Measurements from ENCODE around the gene ACY1. TPM values are rescaled to one million over a fixed set of nuclear protein-coding genes. Genes with fewer than 3 reads are reported as not detected.
A peak's percentile ranks its signal among the peaks of the same experiment; 100 is the strongest.
"Not testable (repeated sequence)": the region's sequence is repeated elsewhere in the genome, so short reads cannot be mapped to it uniquely, and the experiment has no call there.

ACY1 gene
- total RNA-seq, 2 experiments from 2014 or later = 15.8 to 17.1 TPM

DNA sequence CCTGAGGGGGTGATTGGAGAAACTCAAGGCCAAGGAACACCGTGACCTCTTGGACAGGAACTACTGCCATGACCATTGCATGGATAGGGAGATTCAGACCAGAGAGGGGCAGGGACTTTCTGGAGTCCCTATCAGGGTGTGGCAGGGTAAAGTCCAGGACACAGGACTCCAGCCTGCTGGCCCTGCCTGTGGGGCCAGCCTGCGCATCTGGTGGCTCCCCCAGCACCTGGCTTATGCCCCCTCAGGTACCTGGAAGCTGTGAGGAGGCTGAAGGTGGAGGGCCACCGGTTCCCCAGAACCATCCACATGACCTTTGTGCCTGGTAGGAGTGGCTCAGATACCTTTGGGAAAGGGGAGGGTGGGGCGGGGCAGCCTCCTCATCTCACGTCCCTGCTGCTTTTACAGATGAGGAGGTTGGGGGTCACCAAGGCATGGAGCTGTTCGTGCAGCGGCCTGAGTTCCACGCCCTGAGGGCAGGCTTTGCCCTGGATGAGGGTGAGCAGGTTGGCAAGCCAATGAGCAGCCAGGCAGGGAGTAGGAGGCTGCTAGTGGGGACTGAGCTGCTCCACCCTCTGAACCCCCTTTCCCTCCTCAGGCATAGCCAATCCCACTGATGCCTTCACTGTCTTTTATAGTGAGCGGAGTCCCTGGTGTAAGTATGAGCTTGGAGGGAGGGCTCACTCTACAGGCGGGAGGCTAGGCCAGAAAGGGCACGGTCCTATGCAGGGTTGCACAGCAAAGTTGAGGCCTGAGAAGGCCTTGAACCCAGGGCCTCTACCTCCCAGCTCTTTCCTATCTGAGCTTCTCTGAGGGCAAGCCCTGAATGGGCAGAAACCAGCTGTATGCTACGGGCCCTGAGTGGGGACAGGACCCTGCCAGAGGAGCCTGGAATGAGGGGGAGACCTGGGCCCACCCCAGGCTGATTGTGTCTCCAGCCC, 2.9 kb downstream of the ACY1 start:
- H3K27me3 Mint-ChIP-seq = no peaks in the 10 kb centered on the region
- no peak for ATAC-seq (ENCODE audit: low read depth)

DNA sequence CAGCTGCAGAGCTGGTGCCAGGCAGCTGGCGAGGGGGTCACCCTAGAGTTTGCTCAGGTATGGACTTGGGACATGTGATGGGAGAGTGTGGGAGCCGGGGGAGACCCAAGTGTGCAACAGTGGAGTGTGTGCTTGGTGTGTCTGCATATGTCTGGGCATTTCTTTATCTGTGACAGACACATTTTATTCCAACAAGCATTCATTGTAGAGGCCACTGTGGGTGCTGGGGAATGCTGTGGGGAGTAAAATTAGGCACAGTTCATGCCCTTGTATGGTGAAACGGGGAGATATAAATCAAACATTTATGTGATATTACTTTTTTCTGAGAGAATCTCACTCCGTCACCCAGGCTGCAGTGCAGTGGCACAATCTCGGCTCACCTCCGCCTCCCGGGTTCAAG, 4.2 kb downstream of the ACY1 start:
- H3K27me3 Mint-ChIP-seq = no peaks in the 10 kb centered on the region
- no peak for ATAC-seq (ENCODE audit: low read depth)
- no peak for DNase-seq
- POLR2A ChIA-PET = no interaction called here
- peaks cover 5% of the 10 kb centered on the region for H3K36me3 Mint-ChIP-seq
- H3K4me1 Mint-ChIP-seq = peaks cover 14% of the 10 kb centered on the region
- peak overlapping the region; percentile 21 for H3K27ac Mint-ChIP-seq
- H3K9me3 Mint-ChIP-seq = no peaks in the 10 kb centered on the region
- no peak overlapping the region for H3K4me3 Mint-ChIP-seq

More for the DNA sequence above, 2.9 kb downstream of the ACY1 start:
- Mint-ChIP-seq H3K4me3 (no peak overlapping the region), H3K9me3 (no peaks in the 10 kb centered on the region), H3K27ac (peak overlapping the region; percentile 49), H3K36me3 (peaks cover 2% of the 10 kb centered on the region), H3K4me1 (peaks cover 17% of the 10 kb centered on the region)
- POLR2A ChIA-PET = interaction anchor here (0.6 kb wide), 2 partner anchors 10 kb away, joined by 3 read pairs; partner anchors contain the start of gene RPL29
- no peak for DNase-seq

DNA sequence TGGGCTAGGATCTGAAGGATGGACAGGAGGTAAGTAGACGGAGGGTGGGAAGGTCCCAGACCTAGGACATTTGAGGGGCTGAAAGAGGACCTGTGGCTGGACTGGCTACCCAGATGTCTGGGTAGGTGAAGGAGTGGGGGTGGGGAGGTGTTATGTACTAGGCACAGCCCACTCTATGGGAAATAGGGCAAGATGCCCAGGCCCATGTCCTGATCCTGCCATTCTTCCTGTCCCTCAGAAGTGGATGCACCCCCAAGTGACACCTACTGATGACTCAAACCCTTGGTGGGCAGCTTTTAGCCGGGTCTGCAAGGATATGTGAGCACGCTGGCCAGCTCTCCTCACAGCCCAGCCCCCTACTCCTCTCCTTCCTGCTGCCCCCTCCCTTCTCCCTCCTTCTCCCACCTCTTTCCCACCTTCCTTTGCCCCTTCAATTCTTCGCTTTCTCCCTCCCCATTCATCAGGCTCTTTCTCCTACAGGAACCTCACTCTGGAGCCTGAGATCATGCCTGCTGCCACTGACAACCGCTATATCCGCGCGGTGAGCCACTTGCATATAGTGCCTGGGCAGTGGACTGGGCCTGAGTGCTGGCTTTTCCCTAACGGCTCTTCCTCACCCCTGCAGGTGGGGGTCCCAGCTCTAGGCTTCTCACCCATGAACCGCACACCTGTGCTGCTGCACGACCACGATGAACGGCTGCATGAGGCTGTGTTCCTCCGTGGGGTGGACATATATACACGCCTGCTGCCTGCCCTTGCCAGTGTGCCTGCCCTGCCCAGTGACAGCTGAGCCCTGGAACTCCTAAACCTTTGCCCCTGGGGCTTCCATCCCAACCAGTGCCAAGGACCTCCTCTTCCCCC, 5.2 kb downstream of the ACY1 start:
- no peak for DNase-seq
- H3K27ac Mint-ChIP-seq = peak overlapping the region; percentile 21
- peaks cover 14% of the 10 kb centered on the region for H3K4me1 Mint-ChIP-seq
- H3K27me3 Mint-ChIP-seq = no peaks in the 10 kb centered on the region
- no peaks in the 10 kb centered on the region for H3K9me3 Mint-ChIP-seq
- H3K4me3 Mint-ChIP-seq = no peak overlapping the region
- POLR2A ChIA-PET = no interaction called here
- H3K36me3 Mint-ChIP-seq = peaks cover 5% of the 10 kb centered on the region
- no peak for ATAC-seq (ENCODE audit: low read depth)

DNA sequence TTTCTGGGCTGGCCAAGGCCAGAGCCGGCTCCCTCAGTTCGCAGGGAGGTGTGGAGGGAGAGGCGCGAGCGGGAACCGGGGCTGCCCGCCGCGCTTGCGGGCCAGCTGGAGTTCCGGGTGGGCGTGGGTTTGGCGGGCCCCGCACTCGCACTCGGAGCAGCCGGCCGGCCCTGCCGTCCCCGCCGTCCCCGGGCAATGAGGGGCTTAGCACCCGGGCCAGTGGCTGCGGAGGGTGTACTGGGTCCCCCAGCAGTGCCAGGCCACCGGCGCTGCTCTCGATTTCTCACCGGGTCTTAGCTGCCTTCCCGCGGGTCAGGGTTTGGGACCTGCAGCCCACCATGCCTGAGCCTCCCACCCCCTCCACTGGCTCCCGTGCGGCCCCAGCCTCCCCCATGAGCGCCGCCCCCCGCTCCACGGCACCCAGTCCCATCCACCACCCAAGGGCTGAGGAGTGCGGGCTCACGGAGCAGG, 7.2 kb downstream of the ACY1 start:
- POLR2A ChIA-PET = interaction anchor here (1.3 to 2.7 kb wide), 2 partner anchors 7 to 164 kb away, joined by 3 to 26 read pairs; partner anchors contain the start of genes ACY1 and POC1A
- not testable (repeated sequence) for DNase-seq

DNA sequence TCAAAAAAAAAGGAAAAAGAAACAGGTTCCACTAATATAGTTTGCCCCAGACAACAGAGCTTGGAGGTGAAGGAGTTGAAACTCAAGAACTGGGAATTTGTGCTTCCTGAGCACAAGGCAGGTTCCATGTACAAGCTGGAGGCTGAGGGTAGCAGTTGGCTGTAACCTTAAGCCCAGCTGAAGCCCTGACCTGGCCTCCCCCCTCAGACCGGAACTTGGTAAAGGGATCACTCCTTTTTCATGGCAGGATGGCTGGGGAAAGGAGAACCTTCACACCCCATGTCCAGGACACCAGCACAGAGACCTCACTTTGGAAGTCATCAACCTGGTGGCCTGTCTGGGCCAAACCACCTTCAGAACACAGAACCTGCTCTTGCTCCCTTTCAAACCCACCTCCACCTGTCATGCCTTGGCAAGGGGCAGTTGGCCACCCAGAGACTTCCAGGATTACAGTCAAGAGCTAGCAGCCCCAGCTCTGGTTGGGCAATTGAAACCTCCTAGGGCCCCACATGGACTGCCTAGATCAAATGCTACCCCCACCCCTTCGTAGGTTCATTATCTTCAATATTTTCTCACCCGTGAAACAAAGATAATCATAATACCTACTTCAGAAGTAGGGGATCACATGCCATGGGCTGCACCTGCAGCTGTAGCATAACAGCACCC, 8.8 kb downstream of the ACY1 start:
- Mint-ChIP-seq H3K27ac (peak overlapping the region; percentile 30), H3K4me1 (peaks cover 25% of the 10 kb centered on the region), H3K36me3 (peaks cover 21% of the 10 kb centered on the region), H3K4me3 (no peak overlapping the region), H3K9me3 (no peaks in the 10 kb centered on the region), H3K27me3 (peaks cover 2% of the 10 kb centered on the region)
- POLR2A ChIA-PET = interaction anchor here (0.7 to 2.7 kb wide), 7 partner anchors 9 to 162 kb away, joined by 3 to 26 read pairs (median 4); partner anchors contain the start of genes ABHD14B, ACY1, DUSP7 and PARP3
- ATAC-seq (ENCODE audit: low read depth) (no peak), DNase-seq (no peak)

More for the DNA sequence above, 7.2 kb downstream of the ACY1 start:
- H3K9me3 Mint-ChIP-seq; H3K4me3 Mint-ChIP-seq; ATAC-seq (ENCODE audit: low read depth); H3K27me3 Mint-ChIP-seq; H3K27ac Mint-ChIP-seq: not testable (repeated sequence)
- Mint-ChIP-seq H3K4me1 (peaks cover 23% of the 10 kb centered on the region), H3K36me3 (peaks cover 20% of the 10 kb centered on the region)

DNA sequence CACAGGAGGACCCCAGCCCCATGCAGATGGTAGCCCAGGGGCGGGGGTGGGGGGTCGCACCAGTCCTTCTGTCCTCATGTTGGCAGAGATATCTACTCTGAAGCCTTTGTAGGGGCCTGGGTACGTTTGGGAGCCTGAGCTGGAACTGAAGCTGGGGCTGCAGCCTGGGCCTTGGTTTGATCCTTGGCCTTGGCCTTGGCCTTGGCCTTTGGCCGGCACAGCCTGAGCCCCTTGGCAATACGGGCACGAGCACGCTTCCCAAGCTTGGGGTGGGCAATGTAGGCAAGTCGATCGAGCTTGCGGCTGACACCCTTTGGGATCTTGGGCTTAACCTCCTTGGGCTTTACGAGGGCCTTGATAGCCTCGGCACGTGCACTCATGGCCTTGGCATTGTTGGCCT, 10.3 kb downstream of the ACY1 start:
- Mint-ChIP-seq H3K4me3 (peak overlapping the region; percentile 10), H3K36me3 (peaks cover 21% of the 10 kb centered on the region), H3K27me3 (peaks cover 12% of the 10 kb centered on the region), H3K4me1 (peaks cover 29% of the 10 kb centered on the region)
- H3K9me3 Mint-ChIP-seq; H3K27ac Mint-ChIP-seq; ATAC-seq (ENCODE audit: low read depth); DNase-seq: not testable (repeated sequence)
- POLR2A ChIA-PET = interaction anchor here (0.6 to 2.8 kb wide), 3 partner anchors 10 to 20 kb away, joined by 4 to 49 read pairs (median 7); partner anchors contain the start of genes ABHD14A, ABHD14B and ACY1

DNA sequence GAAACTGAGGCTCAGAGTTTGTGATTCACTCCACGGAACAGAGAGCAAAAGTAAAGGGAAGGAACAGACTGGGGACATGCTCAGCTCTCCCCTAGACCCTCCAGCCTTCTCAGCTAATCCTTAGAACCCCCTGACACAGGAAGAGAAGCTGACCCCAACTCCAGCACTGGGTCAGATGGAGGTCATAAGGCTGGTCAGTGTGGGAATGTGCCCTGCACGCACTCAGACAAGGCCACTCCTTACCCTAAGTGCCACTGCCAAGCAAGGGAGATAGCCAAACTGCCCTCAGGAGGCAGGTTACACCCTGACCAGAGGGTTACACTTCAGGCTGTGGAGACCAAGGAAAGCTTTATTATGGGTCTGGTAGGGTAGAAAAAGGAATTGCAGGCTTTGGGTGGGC, 11.2 kb downstream of the ACY1 start:
- POLR2A ChIA-PET = interaction anchor here (0.9 to 2.8 kb wide), 4 partner anchors 11 to 226 kb away, joined by 3 to 49 read pairs (median 14); partner anchors contain the start of genes ABHD14A, ABHD14B, ACY1 and DUSP7
- DNase-seq = no peak
- peak overlapping the region; percentile 100 for H3K27ac Mint-ChIP-seq

DNA sequence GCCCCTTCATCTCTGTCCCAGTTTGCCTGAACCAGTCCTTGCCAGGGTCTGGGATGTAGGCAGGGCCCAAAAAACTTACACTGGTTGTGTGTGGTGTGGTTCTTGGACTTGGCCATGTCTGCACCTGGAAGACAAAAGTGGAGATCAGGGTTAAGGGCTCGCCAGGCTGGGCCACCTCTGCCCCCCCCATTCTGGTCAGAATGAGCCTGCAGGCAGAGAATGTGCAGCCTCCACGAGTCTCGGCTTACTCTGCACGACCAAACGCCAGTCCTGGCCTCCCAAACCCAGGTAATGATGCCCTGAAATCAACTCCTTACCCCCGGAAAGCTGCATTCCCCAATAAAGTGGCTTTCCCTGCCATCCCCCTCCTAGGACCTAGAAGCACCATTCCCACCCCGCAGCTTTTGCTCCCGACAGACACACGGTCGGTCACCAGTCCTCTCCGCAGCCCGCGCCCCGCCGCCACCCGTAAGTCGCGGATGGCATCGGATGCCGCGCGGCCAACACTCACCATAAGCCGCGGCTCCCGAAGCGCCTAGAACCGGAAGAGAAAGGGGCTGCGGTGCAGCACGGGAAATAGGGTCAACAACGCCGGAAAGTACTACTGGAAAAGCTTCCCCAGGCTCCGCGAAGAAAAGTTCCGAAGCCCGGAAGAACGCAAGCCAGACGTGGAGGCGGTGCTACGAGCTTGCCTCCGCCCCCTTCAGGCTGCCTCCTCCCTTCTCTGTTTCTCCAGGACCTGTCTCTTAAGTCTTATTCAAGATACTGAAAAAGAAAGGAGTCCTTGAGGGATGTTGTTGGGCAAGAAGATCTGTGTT, 12.2 kb downstream of the ACY1 start, which contains the start of gene RPL29:
Gene RPL29, minus strand, starts transcription at position 550 of the 818 bp plus-strand sequence. Its CDS starts 434 bp downstream, at position 116.
- no peaks in the 10 kb centered on the region for H3K9me3 Mint-ChIP-seq
- peaks cover 21% of the 10 kb centered on the region for H3K36me3 Mint-ChIP-seq
- DNase-seq (peak; percentile 85), ATAC-seq (ENCODE audit: low read depth) (peak; percentile 91)
- POLR2A ChIA-PET = interaction anchor here (0.6 to 2.8 kb wide), 18 partner anchors 9 to 292 kb away, joined by 3 to 49 read pairs (median 4); partner anchors contain the start of genes ABHD14B, ACY1, DUSP7 and GLYCTK
- peak within 1 kb of the TSS; percentile 100 for H3K27ac Mint-ChIP-seq
- H3K27me3 Mint-ChIP-seq = peaks cover 19% of the 10 kb centered on the region
- H3K4me3 Mint-ChIP-seq = peak within 1 kb of the TSS; percentile 100
- peaks cover 29% of the 10 kb centered on the region for H3K4me1 Mint-ChIP-seq

More for the DNA sequence above, 11.2 kb downstream of the ACY1 start:
- Mint-ChIP-seq H3K4me1 (peaks cover 29% of the 10 kb centered on the region), H3K27me3 (peaks cover 14% of the 10 kb centered on the region), H3K4me3 (peak overlapping the region; percentile 100), H3K36me3 (peaks cover 21% of the 10 kb centered on the region), H3K9me3 (no peaks in the 10 kb centered on the region)
- ATAC-seq (ENCODE audit: low read depth) = no peak

DNA sequence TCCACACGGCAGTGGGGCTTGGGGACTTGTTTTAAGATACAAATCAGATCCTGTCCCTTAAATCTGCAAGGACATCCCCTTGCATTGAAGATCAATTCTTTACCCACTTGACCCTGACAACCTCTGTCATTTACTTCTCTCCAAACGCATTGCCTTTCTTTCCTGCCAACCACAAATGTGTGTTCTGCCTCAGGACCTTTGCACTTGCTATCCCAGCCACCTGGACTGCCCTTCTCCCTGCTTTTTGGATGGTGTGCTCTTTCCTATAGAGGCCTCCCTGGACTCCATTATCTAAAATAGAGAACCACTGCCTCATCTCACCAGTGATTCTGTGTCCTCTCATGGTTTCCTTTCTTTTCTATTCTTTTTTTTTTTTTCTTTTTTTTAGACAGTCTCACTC, 13.8 kb downstream of the ACY1 start:
- Mint-ChIP-seq H3K27ac (peak overlapping the region; percentile 47), H3K27me3 (peaks cover 19% of the 10 kb centered on the region), H3K36me3 (peaks cover 17% of the 10 kb centered on the region), H3K4me1 (peaks cover 33% of the 10 kb centered on the region), H3K9me3 (no peaks in the 10 kb centered on the region), H3K4me3 (peak overlapping the region; percentile 15)
- POLR2A ChIA-PET = no interaction called here
- no peak for DNase-seq
- ATAC-seq (ENCODE audit: low read depth) = no peak

DNA sequence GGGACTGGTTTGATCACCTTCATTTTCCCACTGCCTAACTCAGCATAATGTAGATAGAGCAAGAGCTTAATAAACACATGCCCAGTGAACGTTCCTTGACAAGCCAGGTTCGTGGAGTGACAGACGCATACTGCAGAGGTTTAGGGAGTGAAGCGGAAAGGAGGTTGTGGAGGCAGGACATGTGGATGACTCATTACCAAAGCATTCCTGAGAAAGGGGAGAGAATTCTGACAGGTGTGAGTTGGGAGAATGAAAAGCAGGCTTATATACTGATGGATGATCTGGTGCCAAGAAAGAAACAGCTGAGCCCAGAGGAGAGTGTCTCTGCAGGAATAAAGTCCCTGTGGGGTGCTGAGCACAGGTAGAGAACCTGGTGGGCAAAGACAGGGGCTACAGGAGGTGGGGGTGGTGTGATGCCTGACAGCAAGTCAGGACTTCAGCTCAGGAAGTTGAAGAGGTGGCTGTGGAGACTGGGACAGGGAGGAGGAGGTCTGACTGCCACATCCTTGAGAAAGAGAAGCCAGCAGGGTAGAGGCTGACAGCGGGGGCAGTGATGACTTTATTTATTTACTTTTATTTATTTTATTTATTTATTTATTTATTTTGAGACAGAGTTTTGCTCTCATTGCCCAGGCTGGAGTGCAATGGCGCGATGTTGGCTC, 14.7 kb downstream of the ACY1 start:
- H3K9me3 Mint-ChIP-seq = no peaks in the 10 kb centered on the region
- peaks cover 16% of the 10 kb centered on the region for H3K36me3 Mint-ChIP-seq
- peaks cover 20% of the 10 kb centered on the region for H3K27me3 Mint-ChIP-seq
- no peak for DNase-seq
- no peak overlapping the region for H3K4me3 Mint-ChIP-seq
- POLR2A ChIA-PET = interaction anchor here (0.7 kb wide), 1 partner anchor 15 kb away, joined by 4 read pairs; the partner anchor contains the start of gene ACY1
- peaks cover 30% of the 10 kb centered on the region for H3K4me1 Mint-ChIP-seq
- H3K27ac Mint-ChIP-seq = peak overlapping the region; percentile 62
- no peak for ATAC-seq (ENCODE audit: low read depth)

DNA sequence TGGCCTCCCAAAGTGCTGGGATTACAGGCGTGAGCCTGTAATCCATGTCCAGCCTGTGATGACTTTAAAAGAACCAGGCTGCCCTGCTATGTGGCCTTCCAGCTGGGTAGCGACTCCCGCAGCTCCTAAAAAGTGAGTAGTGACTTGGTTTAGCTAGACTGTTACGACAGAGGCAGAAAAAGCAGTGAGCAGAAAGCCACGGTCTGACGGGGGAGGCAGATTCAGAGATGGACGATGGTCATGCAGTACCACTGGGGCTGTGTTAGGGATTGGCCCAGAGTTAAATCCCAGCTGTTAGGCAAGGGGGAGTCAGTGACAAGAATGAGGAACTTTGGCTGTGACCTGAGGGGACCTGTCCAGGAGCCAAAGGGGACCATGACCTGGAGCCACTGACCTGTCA, 15.4 kb downstream of the ACY1 start:
- Mint-ChIP-seq H3K36me3 (peaks cover 16% of the 10 kb centered on the region), H3K4me3 (no peak overlapping the region), H3K27ac (no peak overlapping the region), H3K9me3 (no peaks in the 10 kb centered on the region), H3K27me3 (peaks cover 20% of the 10 kb centered on the region), H3K4me1 (peaks cover 25% of the 10 kb centered on the region)
- DNase-seq = no peak
- POLR2A ChIA-PET = interaction anchor here (0.7 kb wide), 1 partner anchor 15 kb away, joined by 4 read pairs; the partner anchor contains the start of gene ACY1
- ATAC-seq (ENCODE audit: low read depth) = no peak
